OCI-LY3 (cell line): Measurements from ENCODE around the gene PCNX2.

Experiments
- H2AFZ ChIP-seq: fragments of 200-600, 300-600 bp; shearing (Covaris generic); 2 replicates; pipeline ENCODE4 v1.6.0; 2014; ENCODE audit warnings: antibody characterized with exemption, low read depth, low read length
- H3K27ac ChIP-seq: fragments of 200-600, 300-600 bp; sonication (generic); 2 replicates; pipeline ENCODE4 v1.5.1; 2014; ENCODE audit warnings: mild to moderate bottlenecking, low read length, moderate library complexity, mixed read lengths
- H3K27me3 ChIP-seq: fragments of 200-600, 300-600 bp; sonication (generic); 2 replicates; pipeline ENCODE4 v1.6.1; 2014; ENCODE audit warnings: low read depth, low read length, mixed read lengths
- H3K36me3 ChIP-seq: fragments of 200-600, 300-600 bp; sonication (generic); replicated peaks from 2 replicates; pipeline ENCODE3; 2014; ENCODE audit warnings: low read depth, low read length, mixed read lengths
- H3K4me1 ChIP-seq: fragments of 300-600, 200-600 bp; sonication (generic); 2 replicates; pipeline ENCODE4 v1.6.1; 2014; ENCODE audit warnings: low read length, mixed read lengths
- H3K4me2 ChIP-seq: fragments of 200-600, 300-600 bp; sonication (generic); 2 replicates; pipeline ENCODE4 v1.6.1; 2014; ENCODE audit warnings: low read length, mixed read lengths
- H3K4me3 ChIP-seq: fragments of 300-600, 200-600 bp; sonication (generic); 2 replicates; pipeline ENCODE4 v1.5.1; 2014; ENCODE audit warnings: antibody characterized with exemption, mild to moderate bottlenecking, low read length, moderate library complexity
- H3K79me2 ChIP-seq: fragments of 300-600, 200-600 bp; shearing (Covaris generic); 2 replicates; pipeline ENCODE4 v1.6.1; 2014; ENCODE audit warnings: mild to moderate bottlenecking, low read length, mixed read lengths
- H3K9ac ChIP-seq: fragments of 300-600, 200-600 bp; shearing (Covaris generic); 2 replicates; pipeline ENCODE4 v1.6.0; 2014; ENCODE audit warnings: mild to moderate bottlenecking, low read length, moderate library complexity
- H3K9me3 ChIP-seq: fragments of 200-600, 300-600 bp; shearing (Covaris generic); 2 replicates; pipeline ENCODE4 v1.6.1; 2014; ENCODE audit warnings: low read length, mixed read lengths; ENCODE audit not compliant: insufficient read depth
- H4K20me1 ChIP-seq: fragments of 200-600, 300-600 bp; sonication (generic); 2 replicates; pipeline ENCODE4 v1.6.1; 2016; ENCODE audit warnings: low read length, mixed read lengths; ENCODE audit not compliant: insufficient read depth
- EZH2phosphoT487 ChIP-seq: fragments of 200-600 bp; shearing (Covaris generic); IDR thresholded peaks from 2 replicates; pipeline ENCODE4 v1.6.1; 2018; ENCODE audit warnings: antibody characterized with exemption, mixed run types, low read depth
- TF ChIP-seq, protein P1 (sequence below): fragments of 200-600, 300-600 bp; sonication (generic); IDR thresholded peaks from 2 replicates; pipeline ENCODE4 v1.5.1; 2014; ENCODE audit warnings: antibody characterized with exemption, low read length, low read depth

PCNX2 gene

DNA sequence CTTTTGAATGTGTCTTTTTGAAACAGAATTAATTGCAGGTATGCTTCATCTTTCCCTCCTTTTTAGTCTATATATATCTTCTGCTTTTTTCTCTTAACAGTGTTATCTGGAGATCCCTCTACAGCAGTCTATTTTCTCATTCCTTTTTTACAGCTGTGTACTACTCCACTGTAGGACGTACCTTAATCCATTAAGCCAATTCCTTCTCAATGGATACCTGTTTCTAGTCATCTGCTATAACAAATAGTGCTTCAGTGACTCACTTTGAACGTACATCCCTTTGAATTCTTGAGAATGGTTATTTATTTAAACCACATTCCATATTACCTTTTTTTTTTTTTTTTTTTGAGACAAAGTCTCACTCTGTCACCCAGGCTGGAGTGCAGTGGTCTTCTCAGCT lies 15.6 kb downstream of the PCNX2 start:
- Histone ChIP-seq H3K4me1 (no peaks in the 10 kb centered on the region), H3K27me3 (no peaks in the 10 kb centered on the region), H4K20me1 (0 out of 2 replicates have a peak, but pooled peaks cover 4% of the 10 kb centered on the region), H3K4me3 (no peak overlapping the region), H2AFZ (no peak overlapping the region), H3K36me3 (no peaks in the 10 kb centered on the region), H3K27ac (no peak overlapping the region), H3K4me2 (no peak overlapping the region), H3K9ac (no peak overlapping the region), H3K79me2 (no peaks in the 10 kb centered on the region), H3K9me3 (no peaks in the 10 kb centered on the region)
- no peak for TF ChIP-seq EZH2phosphoT487
- TF ChIP-seq, protein P1, sequence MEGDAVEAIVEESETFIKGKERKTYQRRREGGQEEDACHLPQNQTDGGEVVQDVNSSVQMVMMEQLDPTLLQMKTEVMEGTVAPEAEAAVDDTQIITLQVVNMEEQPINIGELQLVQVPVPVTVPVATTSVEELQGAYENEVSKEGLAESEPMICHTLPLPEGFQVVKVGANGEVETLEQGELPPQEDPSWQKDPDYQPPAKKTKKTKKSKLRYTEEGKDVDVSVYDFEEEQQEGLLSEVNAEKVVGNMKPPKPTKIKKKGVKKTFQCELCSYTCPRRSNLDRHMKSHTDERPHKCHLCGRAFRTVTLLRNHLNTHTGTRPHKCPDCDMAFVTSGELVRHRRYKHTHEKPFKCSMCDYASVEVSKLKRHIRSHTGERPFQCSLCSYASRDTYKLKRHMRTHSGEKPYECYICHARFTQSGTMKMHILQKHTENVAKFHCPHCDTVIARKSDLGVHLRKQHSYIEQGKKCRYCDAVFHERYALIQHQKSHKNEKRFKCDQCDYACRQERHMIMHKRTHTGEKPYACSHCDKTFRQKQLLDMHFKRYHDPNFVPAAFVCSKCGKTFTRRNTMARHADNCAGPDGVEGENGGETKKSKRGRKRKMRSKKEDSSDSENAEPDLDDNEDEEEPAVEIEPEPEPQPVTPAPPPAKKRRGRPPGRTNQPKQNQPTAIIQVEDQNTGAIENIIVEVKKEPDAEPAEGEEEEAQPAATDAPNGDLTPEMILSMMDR, result no peak

DNA sequence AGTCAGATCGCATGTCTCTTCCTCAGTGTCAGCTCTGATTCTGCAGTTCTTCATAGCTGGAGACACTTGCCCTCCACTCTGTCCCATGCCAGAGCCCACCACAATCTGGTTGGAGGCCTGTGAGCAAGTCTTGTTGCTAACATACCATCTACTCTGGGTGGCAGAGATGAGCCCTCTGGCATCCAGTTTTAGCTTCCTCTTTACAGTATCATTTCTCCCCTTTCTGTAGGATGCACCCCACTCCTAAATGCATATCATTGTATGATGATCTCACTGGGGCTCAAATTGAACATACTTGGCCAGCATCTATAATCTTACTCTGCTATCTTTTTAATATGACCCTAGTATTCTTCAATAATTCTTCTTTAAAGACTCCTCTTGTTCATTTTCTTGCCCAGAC lies 16.9 kb downstream of the PCNX2 start:
- Histone ChIP-seq H3K9ac (no peak overlapping the region), H3K4me1 (no peaks in the 10 kb centered on the region), H3K4me2 (no peak overlapping the region), H3K79me2 (no peaks in the 10 kb centered on the region), H3K27me3 (no peaks in the 10 kb centered on the region), H2AFZ (no peak overlapping the region), H3K27ac (no peak overlapping the region), H3K9me3 (no peaks in the 10 kb centered on the region), H3K36me3 (no peaks in the 10 kb centered on the region), H4K20me1 (no peaks in the 10 kb centered on the region), H3K4me3 (no peak overlapping the region)
- TF ChIP-seq, protein P1, result no peak
- no peak for TF ChIP-seq EZH2phosphoT487

DNA sequence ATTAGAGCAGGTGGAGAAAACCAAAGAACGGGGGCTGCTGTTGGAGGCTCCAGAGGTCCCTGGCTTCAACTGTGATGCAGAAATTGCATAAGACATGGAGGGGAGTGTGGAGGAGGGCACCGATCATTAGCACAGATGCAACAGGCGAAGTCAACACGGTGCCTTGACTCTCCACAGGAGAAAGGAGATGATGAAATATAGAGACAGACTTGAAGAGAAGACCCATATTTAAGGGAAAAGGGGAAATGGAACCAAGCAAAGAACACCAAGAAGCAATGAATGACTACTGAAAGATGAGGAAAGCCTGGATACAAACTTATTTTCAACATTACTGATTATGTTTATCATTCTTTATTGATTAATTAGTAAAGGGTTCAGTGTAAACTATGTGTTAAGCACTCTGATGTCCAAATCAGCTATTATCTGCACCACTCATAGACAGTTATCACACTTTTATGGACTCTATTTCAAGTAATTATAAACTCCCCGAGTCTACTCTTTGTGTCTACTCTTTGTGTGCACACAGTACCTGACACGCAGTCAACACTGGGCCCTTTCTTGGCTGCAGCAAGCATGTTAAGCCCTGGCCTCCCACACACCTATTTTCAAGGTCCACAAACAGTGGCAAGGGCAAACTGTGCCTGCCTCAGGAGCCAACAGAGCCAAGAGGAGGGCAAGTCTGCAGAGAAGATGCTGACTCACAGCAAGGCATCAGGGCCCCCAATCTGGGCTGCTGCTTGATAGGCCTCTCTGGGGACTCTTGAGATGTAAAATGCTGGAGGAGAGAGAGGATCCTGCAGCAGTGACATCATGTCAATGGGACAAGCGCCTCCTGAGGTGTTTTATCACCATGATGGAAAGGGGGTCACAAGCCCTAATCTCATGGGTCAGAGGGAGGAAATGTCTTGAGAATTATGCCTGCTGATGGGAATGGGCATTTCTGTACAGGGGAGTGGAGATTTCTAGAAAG lies 17.6 kb downstream of the PCNX2 start:
- no peak overlapping the region for H3K9ac ChIP-seq
- no peak overlapping the region for H3K4me2 ChIP-seq
- H3K79me2 ChIP-seq, result no peaks in the 10 kb centered on the region
- H2AFZ ChIP-seq, result no peak overlapping the region
- no peaks in the 10 kb centered on the region for H4K20me1 ChIP-seq
- TF ChIP-seq, protein P1, result no peak
- no peak for TF ChIP-seq EZH2phosphoT487
- no peak overlapping the region for H3K27ac ChIP-seq
- H3K9me3 ChIP-seq, result no peaks in the 10 kb centered on the region
- no peaks in the 10 kb centered on the region for H3K4me1 ChIP-seq
- H3K36me3 ChIP-seq, result no peaks in the 10 kb centered on the region
- no peaks in the 10 kb centered on the region for H3K27me3 ChIP-seq
- H3K4me3 ChIP-seq, result no peak overlapping the region

DNA sequence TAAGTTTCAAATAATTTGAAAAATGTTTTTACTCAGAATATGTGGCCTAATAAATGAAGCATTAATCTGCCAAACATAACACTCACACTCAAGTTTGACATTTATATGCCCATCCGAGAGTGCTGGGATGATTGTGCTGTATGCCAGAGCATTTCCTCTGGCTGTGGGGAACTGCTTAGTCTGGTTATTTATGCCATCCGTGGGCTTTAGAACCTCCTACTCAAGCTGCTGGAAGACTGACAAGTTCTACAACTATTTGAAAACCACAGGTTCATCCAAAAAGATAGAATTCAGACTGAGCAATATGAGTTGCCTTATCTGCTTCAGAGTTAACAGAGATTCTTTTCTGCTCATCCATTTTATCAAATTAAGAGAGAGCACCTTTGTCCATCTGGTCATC lies 25.9 kb downstream of the PCNX2 start:
- H3K79me2 ChIP-seq, result no peaks in the 10 kb centered on the region
- no peak overlapping the region for H3K9ac ChIP-seq
- H4K20me1 ChIP-seq, result no peaks in the 10 kb centered on the region
- H3K27me3 ChIP-seq, result no peaks in the 10 kb centered on the region
- no peak overlapping the region for H3K4me2 ChIP-seq
- H3K4me3 ChIP-seq, result no peak overlapping the region
- H3K9me3 ChIP-seq, result no peaks in the 10 kb centered on the region
- H3K27ac ChIP-seq, result no peak overlapping the region
- H3K4me1 ChIP-seq, result no peaks in the 10 kb centered on the region
- H2AFZ ChIP-seq, result no peak overlapping the region
- TF ChIP-seq EZH2phosphoT487, result no peak
- H3K36me3 ChIP-seq, result no peaks in the 10 kb centered on the region
